OCI-LY1 (cell line): ENCODE measurements around the gene MYO1D.

Experiments used
- H2AFZ ChIP-seq: fragments of 200-600 bp; sonication (generic), shearing (Covaris generic); 2 replicates; pipeline ENCODE4 v1.6.0; 2014; ENCODE audit warnings: antibody characterized with exemption, mild to moderate bottlenecking, low read length
- H3F3A ChIP-seq: fragments of 200-600 bp; sonication (generic), shearing (Covaris generic); 2 replicates; pipeline ENCODE4 v1.6.0; 2014; ENCODE audit warnings: mild to moderate bottlenecking, antibody characterized with exemption, low read length, moderate library complexity; ENCODE audit not compliant: insufficient read depth
- H3K27ac ChIP-seq: fragments of 200-600 bp; sonication (generic); 2 replicates; pipeline ENCODE4 v1.5.1; 2014; ENCODE audit warnings: low read length, mixed run types, mild to moderate bottlenecking, low read depth; ENCODE audit not compliant: poor library complexity, severe bottlenecking
- H3K27me3 ChIP-seq: fragments of 200-600 bp; sonication (generic); 2 replicates; pipeline ENCODE4 v1.6.0; 2014; ENCODE audit warnings: antibody characterized with exemption, mild to moderate bottlenecking, low read length, moderate library complexity; ENCODE audit not compliant: insufficient read depth
- H3K36me3 ChIP-seq: fragments of 200-600 bp; sonication (generic); 2 replicates; pipeline ENCODE4 v1.6.1; 2014; ENCODE audit warnings: mild to moderate bottlenecking, antibody characterized with exemption, low read length, moderate library complexity, mixed read lengths; ENCODE audit not compliant: insufficient read depth
- H3K4me1 ChIP-seq: fragments of 200-600 bp; sonication (generic); 2 replicates; pipeline ENCODE4 v1.5.1; 2014; ENCODE audit warnings: mild to moderate bottlenecking, low read length, moderate library complexity; ENCODE audit not compliant: insufficient read depth, severe bottlenecking
- H3K4me2 ChIP-seq: fragments of 200-600 bp; sonication (generic), shearing (Covaris generic); 2 replicates; pipeline ENCODE4 v1.6.1; 2014; ENCODE audit warnings: low read length
- H3K4me3 ChIP-seq: fragments of 200-600 bp; sonication (generic); 2 replicates; pipeline ENCODE4 v1.5.1; 2014; ENCODE audit warnings: low read length, low read depth, mild to moderate bottlenecking, mixed read lengths; ENCODE audit not compliant: poor library complexity, severe bottlenecking
- H3K79me2 ChIP-seq: fragments of 200-600 bp; shearing (Covaris generic); 2 replicates; pipeline ENCODE4 v1.6.1; 2016; ENCODE audit warnings: mixed run types, low read length, mixed read lengths; ENCODE audit not compliant: insufficient read depth
- H3K9ac ChIP-seq: fragments of 200-600 bp; sonication (generic), shearing (Covaris generic); 2 replicates; pipeline ENCODE4 v1.6.1; 2014; ENCODE audit warnings: mild to moderate bottlenecking, low read length, mixed read lengths
- H3K9me2 ChIP-seq: fragments of 200-600 bp; sonication (generic), shearing (Covaris generic); 2 replicates; pipeline ENCODE4 v1.6.1; 2014; ENCODE audit warnings: low read depth, mild to moderate bottlenecking, low read length, mixed read lengths
- H3K9me3 ChIP-seq: fragments of 200-600 bp; shearing (Covaris generic); 2 replicates; pipeline ENCODE4 v1.6.1; 2014; ENCODE audit warnings: low read length, mixed read lengths
- H4K20me1 ChIP-seq: fragments of 200-600 bp; sonication (generic), shearing (Covaris generic); 2 replicates; pipeline ENCODE4 v1.6.0; 2016; ENCODE audit warnings: mild to moderate bottlenecking, low read length; ENCODE audit not compliant: insufficient read depth
- CTCF ChIP-seq: fragments of 200-600 bp; sonication (generic), shearing (Covaris generic); IDR thresholded peaks from 2 replicates; pipeline ENCODE4 v1.5.1; 2017; ENCODE audit warnings: mild to moderate bottlenecking, antibody characterized with exemption, low read length, moderate library complexity, mixed read lengths
- EZH2 ChIP-seq: fragments of 200-600 bp; sonication (generic), shearing (Covaris generic); IDR thresholded peaks from 2 replicates; pipeline ENCODE4 v1.8.0; 2017; ENCODE audit warnings: borderline replicate concordance, mixed run types, mild to moderate bottlenecking, antibody characterized with exemption, low read length, moderate library complexity, mixed read lengths

MYO1D gene

GRCh38 chr17:32512328-32512727 is 364.6 kb downstream of the MYO1D start:
- no peak for TF ChIP-seq EZH2
- no peak for TF ChIP-seq CTCF
- Histone ChIP-seq H3K9ac (no peak overlapping the region), H3K4me3 (no peak overlapping the region), H3K9me2 (no peaks in the 10 kb centered on the region), H3K9me3 (no peaks in the 10 kb centered on the region), H3K36me3 (no peaks in the 10 kb centered on the region), H2AFZ (no peak overlapping the region), H3K79me2 (no peaks in the 10 kb centered on the region), H3K27ac (no peak overlapping the region), H3K4me2 (no peak overlapping the region), H3K4me1 (no peaks in the 10 kb centered on the region), H3K27me3 (no peaks in the 10 kb centered on the region; the same call in none of the 2 replicates), H3F3A (no peaks in the 10 kb centered on the region), H4K20me1 (no peaks in the 10 kb centered on the region)

GRCh38 chr17:32510466-32510865 is 366.5 kb downstream of the MYO1D start:
- no peak overlapping the region for H3K4me2 ChIP-seq
- H3K36me3 ChIP-seq, result no peaks in the 10 kb centered on the region
- no peak overlapping the region for H3K9ac ChIP-seq
- H3K27ac ChIP-seq, result no peak overlapping the region
- H3K9me3 ChIP-seq, result no peaks in the 10 kb centered on the region
- no peaks in the 10 kb centered on the region for H3F3A ChIP-seq
- H3K27me3 ChIP-seq, result no peaks in the 10 kb centered on the region; the same call in 1 of the 2 replicates
- no peaks in the 10 kb centered on the region for H3K9me2 ChIP-seq
- no peaks in the 10 kb centered on the region for H3K4me1 ChIP-seq
- no peak for TF ChIP-seq CTCF
- no peak for TF ChIP-seq EZH2
- no peaks in the 10 kb centered on the region for H3K79me2 ChIP-seq
- H2AFZ ChIP-seq, result no peak overlapping the region
- H4K20me1 ChIP-seq, result no peaks in the 10 kb centered on the region
- H3K4me3 ChIP-seq, result no peak overlapping the region

- Histone ChIP-seq H3K27ac (no peak overlapping the region), H3K9me3 (no peaks in the 10 kb centered on the region), H3K9me2 (no peaks in the 10 kb centered on the region), H3F3A (no peaks in the 10 kb centered on the region), H3K9ac (no peak overlapping the region), H3K79me2 (no peaks in the 10 kb centered on the region), H3K4me3 (no peak overlapping the region), H3K27me3 (peaks cover 3% of the 10 kb centered on the region; the same call in 1 of the 2 replicates), H4K20me1 (no peaks in the 10 kb centered on the region), H3K4me1 (no peaks in the 10 kb centered on the region), H3K4me2 (no peak overlapping the region), H2AFZ (no peak overlapping the region), H3K36me3 (no peaks in the 10 kb centered on the region)
- TF ChIP-seq CTCF, result no peak
- TF ChIP-seq EZH2, result no peak
These were observed 368.0 kb downstream of the MYO1D start for GRCh38 chr17:32508926-32509325.
